Type B pancreatic cell (in vitro differentiated cells): ENCODE data around the gene SMLR1. TPM values are rescaled to one million over a fixed set of nuclear protein-coding genes. Genes with fewer than 3 reads are reported as not detected.

Source experiments
- DNase-seq: peaks from one replicate; pipeline ENCODE4 v3.0.0; 2021; ENCODE audit warnings: mixed read lengths; ENCODE audit not compliant: unreplicated experiment; ENCODE audit errors: extremely low spot score
- H3K27ac Mint-ChIP-seq: 2 replicates; pipeline ENCODE4 v1.8.0; 2021; ENCODE audit warnings: mild to moderate bottlenecking, mixed read lengths
- H3K27me3 Mint-ChIP-seq: 2 replicates; pipeline ENCODE4 v1.8.0; 2021; ENCODE audit warnings: mixed read lengths
- H3K36me3 Mint-ChIP-seq: 2 replicates; pipeline ENCODE4 v1.8.0; 2021; ENCODE audit warnings: mixed read lengths
- H3K4me1 Mint-ChIP-seq: one replicate; pipeline ENCODE4 v1.8.0; 2021; ENCODE audit warnings: mixed read lengths; ENCODE audit not compliant: unreplicated experiment
- H3K4me3 Mint-ChIP-seq: 2 replicates; pipeline ENCODE4 v1.8.0; 2021; ENCODE audit warnings: mild to moderate bottlenecking, mixed read lengths
- H3K9me3 Mint-ChIP-seq: 2 replicates; pipeline ENCODE4 v1.8.0; 2021; ENCODE audit warnings: mixed read lengths
- CTCF ChIP-seq: fragments of 200-600 bp; sonication (generic); conservative IDR thresholded peaks from 2 replicates; pipeline ENCODE4 v1.5.0; 2021; ENCODE audit warnings: antibody characterized with exemption, mild to moderate bottlenecking
- total RNA-seq: library from RNA; stranded (reverse); gene quantifications from 2 replicates; pipeline ENCODE4 v1.2.1, GENCODE V29; 2021; ENCODE audit warnings: low replicate concordance

Gene SMLR1
- total RNA-seq, 1 donor from 2014 or later = 0.53 TPM

- no peak overlapping the region for H3K4me3 Mint-ChIP-seq
- H3K36me3 Mint-ChIP-seq = peaks cover 5% of the 10 kb centered on the region
- no peak for DNase-seq
- no peaks in the 10 kb centered on the region for H3K27me3 Mint-ChIP-seq
- no peaks in the 10 kb centered on the region for H3K9me3 Mint-ChIP-seq
- H3K4me1 Mint-ChIP-seq = peaks cover 5% of the 10 kb centered on the region
- H3K27ac Mint-ChIP-seq = no peak overlapping the region
- TF ChIP-seq CTCF = no peak
Observed at GRCh38 chr6:130865793-130866192, 38.6 kb downstream of the SMLR1 start.

- H3K4me1 Mint-ChIP-seq = peaks cover 5% of the 10 kb centered on the region
- no peak for TF ChIP-seq CTCF
- H3K27ac Mint-ChIP-seq = no peak overlapping the region
- DNase-seq = no peak
- no peaks in the 10 kb centered on the region for H3K27me3 Mint-ChIP-seq
- no peaks in the 10 kb centered on the region for H3K9me3 Mint-ChIP-seq
- no peak overlapping the region for H3K4me3 Mint-ChIP-seq
- H3K36me3 Mint-ChIP-seq = peaks cover 5% of the 10 kb centered on the region
Observed at GRCh38 chr6:130869681-130870080, 42.5 kb downstream of the SMLR1 start.

- Mint-ChIP-seq H3K27me3 (no peaks in the 10 kb centered on the region), H3K4me3 (no peak overlapping the region), H3K27ac (no peak overlapping the region), H3K9me3 (no peaks in the 10 kb centered on the region), H3K36me3 (peaks cover 5% of the 10 kb centered on the region), H3K4me1 (peaks cover 5% of the 10 kb centered on the region)
- DNase-seq = no peak
- TF ChIP-seq CTCF = no peak
Observed at GRCh38 chr6:130870179-130870880, 43.1 kb downstream of the SMLR1 start.

GRCh38 chr6:130872250-130873095 is 45.3 kb downstream of the SMLR1 start:
- TF ChIP-seq CTCF = peak; percentile 93
- DNase-seq = no peak
- Mint-ChIP-seq H3K4me3 (no peak overlapping the region), H3K9me3 (no peaks in the 10 kb centered on the region), H3K36me3 (peaks cover 5% of the 10 kb centered on the region), H3K27ac (no peak overlapping the region), H3K27me3 (no peaks in the 10 kb centered on the region), H3K4me1 (peaks cover 5% of the 10 kb centered on the region)

- Mint-ChIP-seq H3K9me3 (no peaks in the 10 kb centered on the region), H3K36me3 (peaks cover 5% of the 10 kb centered on the region), H3K27ac (no peak overlapping the region), H3K4me1 (peaks cover 3% of the 10 kb centered on the region), H3K27me3 (no peaks in the 10 kb centered on the region), H3K4me3 (no peak overlapping the region)
- DNase-seq = no peak
- TF ChIP-seq CTCF = no peak
Observed at GRCh38 chr6:130873746-130874145, 46.5 kb downstream of the SMLR1 start.
